Liver (tissue), 9 donors: ENCODE results near the gene DARS1. TPM values are rescaled to one million over a fixed set of nuclear protein-coding genes. Genes with fewer than 3 reads are reported as not detected.
"Not testable (repeated sequence)": the region's sequence is repeated elsewhere in the genome, so short reads cannot be mapped to it uniquely, and the experiment has no call there.

Experiments
- DNase-seq: peaks from one replicate; pipeline ENCODE4 v3.0.0-alpha.2; 2017; ENCODE audit warnings: low spot score
- H3K27ac ChIP-seq, 2 donors: one replicate each; pipeline ENCODE4 v1.7.0; 2013; ENCODE audit warnings: inconsistent platforms in 2 of 2, low read length in 2 of 2, control low read depth in 1 of 2, low read depth in 1 of 2, mild to moderate bottlenecking in 1 of 2
- H3K27me3 ChIP-seq, 4 donors: one replicate each; pipeline versions ENCODE4 v1.6.1 to v1.7.0; 2013; ENCODE audit warnings: low read length in 3 of 4, inconsistent platforms in 1 of 4, mild to moderate bottlenecking in 1 of 4, moderate library complexity in 1 of 4; ENCODE audit not compliant: control insufficient read depth in 4 of 4, insufficient read depth in 4 of 4
- H3K36me3 ChIP-seq, 4 donors: one replicate each; pipeline versions ENCODE4 v1.6.1 to v1.7.0; 2013; ENCODE audit warnings: low read length in 3 of 4, mild to moderate bottlenecking in 3 of 4, low read depth in 1 of 4, moderate library complexity in 1 of 4; ENCODE audit not compliant: control insufficient read depth in 4 of 4, insufficient read depth in 3 of 4
- H3K4me1 ChIP-seq, 4 donors: one replicate each; pipeline versions ENCODE4 v1.6.1 to v1.7.0; 2013; ENCODE audit warnings: low read length in 3 of 4, mild to moderate bottlenecking in 3 of 4, moderate library complexity in 1 of 4; ENCODE audit not compliant: control insufficient read depth in 4 of 4, insufficient read depth in 4 of 4
- H3K4me3 ChIP-seq, 3 donors: one replicate each; pipeline versions ENCODE4 v1.6.1 to v1.7.0; 2013; ENCODE audit warnings: low read length in 3 of 3, control low read depth in 1 of 3, low read depth in 1 of 3, mild to moderate bottlenecking in 1 of 3
- H3K9ac ChIP-seq, 2 donors: one replicate each; pipeline ENCODE4 v1.7.0; 2013; ENCODE audit warnings: low read length in 2 of 2, mild to moderate bottlenecking in 2 of 2, moderate library complexity in 2 of 2, control low read depth in 1 of 2, low read depth in 1 of 2
- H3K9me3 ChIP-seq, 4 donors: one replicate each; pipeline versions ENCODE4 v1.6.1 to v1.7.0; 2013; ENCODE audit warnings: low read length in 3 of 4; ENCODE audit not compliant: control insufficient read depth in 4 of 4
- ATF3 ChIP-seq: IDR thresholded peaks from 2 replicates; pipeline ENCODE4 v1.6.1; 2016; ENCODE audit warnings: antibody characterized with exemption
- CTCF ChIP-seq: fragments of 150-350 bp; IDR thresholded peaks from 2 replicates; pipeline ENCODE4 v1.5.1; 2017; ENCODE audit warnings: improper control_type of control experiment, low read depth, low read length; ENCODE audit not compliant: missing input control
- FOXA1 ChIP-seq: IDR thresholded peaks from 2 replicates; pipeline ENCODE4 v1.6.1; 2016; ENCODE audit warnings: antibody characterized with exemption
- FOXA2 ChIP-seq: IDR thresholded peaks from 2 replicates; pipeline ENCODE4 v1.6.1; 2016; ENCODE audit warnings: antibody characterized with exemption
- GABPA ChIP-seq, 2 donors: IDR thresholded peaks in 1 of 2; conservative IDR thresholded peaks in 1 of 2; 2 replicates each; pipeline ENCODE4 v1.6.1; 2016; ENCODE audit warnings: antibody characterized with exemption in 2 of 2, mild to moderate bottlenecking in 1 of 2, moderate library complexity in 1 of 2
- HNF4A ChIP-seq, 2 donors: conservative IDR thresholded peaks; 2 replicates each; pipeline ENCODE4 v1.6.1; 2016; ENCODE audit warnings: antibody characterized with exemption in 2 of 2, mild to moderate bottlenecking in 2 of 2
- HNF4G ChIP-seq: IDR thresholded peaks from 2 replicates; pipeline ENCODE4 v1.6.1; 2016; ENCODE audit warnings: antibody characterized with exemption
- JUND ChIP-seq, 2 donors: IDR thresholded peaks; 2 replicates each; pipeline ENCODE4 v1.6.1; 2016; ENCODE audit warnings: antibody characterized with exemption in 2 of 2
- NR2F2 ChIP-seq: IDR thresholded peaks from 2 replicates; pipeline ENCODE4 v1.6.1; 2016; ENCODE audit warnings: antibody characterized with exemption
- RAD21 ChIP-seq, 2 donors: IDR thresholded peaks; 2 replicates each; pipeline ENCODE4 v1.6.1; 2016; ENCODE audit warnings: antibody characterized with exemption in 2 of 2, mild to moderate bottlenecking in 2 of 2
- REST ChIP-seq: IDR thresholded peaks from 2 replicates; pipeline ENCODE4 v1.6.1; 2016; ENCODE audit warnings: antibody characterized with exemption, mild to moderate bottlenecking
- RXRA ChIP-seq, 2 donors: IDR thresholded peaks; 2 replicates each; pipeline ENCODE4 v1.6.1; 2017 to 2018; ENCODE audit warnings: antibody characterized with exemption in 2 of 2, mild to moderate bottlenecking in 1 of 2
- SP1 ChIP-seq: IDR thresholded peaks from 2 replicates; pipeline ENCODE4 v1.6.1; 2018; ENCODE audit warnings: antibody characterized with exemption, mild to moderate bottlenecking
- TAF1 ChIP-seq: conservative IDR thresholded peaks from 2 replicates; pipeline ENCODE4 v1.6.1; 2016; ENCODE audit warnings: antibody characterized with exemption, mild to moderate bottlenecking
- YY1 ChIP-seq: IDR thresholded peaks from 2 replicates; pipeline ENCODE4 v1.6.1; 2016; ENCODE audit warnings: antibody characterized with exemption, mild to moderate bottlenecking
- ZBTB33 ChIP-seq: IDR thresholded peaks from 2 replicates; pipeline ENCODE4 v1.6.1; 2016; ENCODE audit warnings: antibody characterized with exemption
- WGBS: extraction: QIAGEN DNeasy Blood & Tissue Kit; methylation state at CpG from one replicate; pipeline ENCODE4 v1.1.7; 2013; 5-methylcytosine and 5-hydroxymethylcytosine counted together
- polyA plus RNA-seq, 2 donors: library from polyadenylated mRNA; stranded (reverse) in 1 of 2; unstranded in 1 of 2; fragments of 200-250 nt in 1 of 2; fragments of >200 nt in 1 of 2; fragmentation: Nextera tagmentation in 1 of 2; extraction: Ambion mirVana in 1 of 2; gene quantifications; one replicate each; pipeline versions ENCODE4 v1.2.1 to v1.2.3, GENCODE V29; 2013 to 2015
- total RNA-seq, 2 donors: library from RNA; depleted of rRNA; stranded (reverse); fragments of >200 nt; gene quantifications; one replicate each; pipeline ENCODE4 v1.2.3, GENCODE V29; 2014
- donor health status: healthy.
- donor health status: healthy.
- donor health status: healthy.
- donor health status: healthy.
- donor health status: healthy.

Gene DARS1
- total and polyA plus RNA-seq, 4 donors = 25.0 to 44.1 (median 32.6) TPM

GRCh38 chr2:135969655-135970387 is 15.6 kb downstream of the DARS1 start:
- Histone ChIP-seq H3K27ac (no peak overlapping the region), H3K27me3 (no peaks in the 10 kb centered on the region), H3K9ac (no peak overlapping the region), H3K36me3 (peaks cover 0 to 12% (median 3%) of the 10 kb centered on the region in 4 donors), H3K4me3 (no peak overlapping the region), H3K4me1 (peaks cover 0 to 1% (median 0%) of the 10 kb centered on the region in 4 donors), H3K9me3 (no peaks in the 10 kb centered on the region)
- 98% methylated on average over 4 of the region's 4 CpGs for WGBS
- no peak for DNase-seq
- TF ChIP-seq RAD21 (IDR thresholded peaks at IDR 0.05) = no peak

GRCh38 chr2:135965756-135966155 is 19.7 kb downstream of the DARS1 start:
- Histone ChIP-seq H3K9ac (no peak overlapping the region), H3K9me3 (no peaks in the 10 kb centered on the region), H3K4me1 (peaks cover 0 to 4% (median 0%) of the 10 kb centered on the region in 4 donors), H3K27me3 (no peaks in the 10 kb centered on the region), H3K27ac (no peak overlapping the region), H3K4me3 (no peak overlapping the region), H3K36me3 (peaks cover 0 to 6% (median 3%) of the 10 kb centered on the region in 4 donors)
- no peak for TF ChIP-seq HNF4G
- no peak for TF ChIP-seq RAD21 (IDR thresholded peaks at IDR 0.05)
- TF ChIP-seq FOXA1 = no peak
- TF ChIP-seq CTCF = no peak
- no peak for TF ChIP-seq JUND (IDR thresholded peaks at IDR 0.05)
- TF ChIP-seq ZBTB33 = no peak
- no peak for TF ChIP-seq TAF1
- TF ChIP-seq GABPA (IDR thresholded peaks at IDR 0.05 in 1 of 2, conservative IDR thresholded peaks at IDR 0.05 in 1 of 2) = no peak
- no peak for TF ChIP-seq FOXA2
- TF ChIP-seq ATF3 = no peak
- TF ChIP-seq RXRA (IDR thresholded peaks at IDR 0.05) = no peak
- no peak for TF ChIP-seq REST
- TF ChIP-seq NR2F2 = no peak
- no peak for TF ChIP-seq SP1
- no peak for TF ChIP-seq YY1
- no peak for TF ChIP-seq HNF4A (conservative IDR thresholded peaks at IDR 0.05)
- WGBS = 98% methylated on average over 1 of the region's 1 CpG
- DNase-seq = no peak

- not testable (repeated sequence) for H3K36me3 ChIP-seq, H3K9me3 ChIP-seq, H3K27me3 ChIP-seq, H3K4me1 ChIP-seq, H3K27ac ChIP-seq, H3K4me3 ChIP-seq, DNase-seq, H3K9ac ChIP-seq
- 93% methylated on average over 11 of the region's 11 CpGs for WGBS
Measured at GRCh38 chr2:135964404-135964803, 21.0 kb downstream of the DARS1 start.
